Endothelial cell of umbilical vein (primary cell): ENCODE measurements around the gene SLC25A22. TPM values are rescaled to one million over a fixed set of nuclear protein-coding genes. Genes with fewer than 3 reads are reported as not detected.

Experiments
- BruUV-seq: library from RNA; stranded (reverse); fragments of 400-500 nt; replicated peaks from 2 replicates; lab custom pipeline; 2021; lab: Mats Ljungman, UMichigan
- CTCF ChIA-PET: fragments of 300-600, 350-600 bp; sonication (Branson Sonifier 250); formaldehyde crosslinking; loops from one replicate; lab custom pipeline; 2021; ENCODE audit warnings: antibody characterized with exemption, inconsistent platforms; lab: Charles Lee
- POLR2A ChIA-PET: fragments of 300-600, 350-600 bp; sonication (Branson Sonifier 250); formaldehyde crosslinking; loops from one replicate; lab custom pipeline; 2021; ENCODE audit warnings: antibody characterized with exemption, inconsistent platforms; lab: Charles Lee
- DNase-seq: peaks from one replicate; pipeline ENCODE4 v3.0.0-alpha.2; 2011; ENCODE audit warnings: low read depth, low spot score
- FAIRE-seq: peaks from 2 replicates; lab custom pipeline; 2011; peaks lifted over from hg19 to GRCh38; lab: Jason Lieb, UNC
- H2AFZ ChIP-seq: 2 replicates; pipeline ENCODE4 v1.6.0; 2012; ENCODE audit warnings: low read depth, low read length, control low read depth, inconsistent platforms
- H3K27ac ChIP-seq: 2 replicates; pipeline ENCODE4 v1.5.1; 2011; ENCODE audit warnings: low read depth, mild to moderate bottlenecking, control low read depth, low read length, moderate library complexity; ENCODE audit not compliant: insufficient read depth
- H3K27me3 ChIP-seq, 2 experiments: 2 replicates each; pipeline versions ENCODE4 v1.6.0 to v1.6.1; 2011; ENCODE audit warnings: low read length in 2 of 2, mixed read lengths in 1 of 2; ENCODE audit not compliant: control insufficient read depth in 2 of 2, insufficient read depth in 2 of 2
- H3K36me3 ChIP-seq, 2 experiments: 2 replicates in 1 of 2; 3 replicates in 1 of 2; pipeline ENCODE4 v1.5.1; 2011; ENCODE audit warnings: low read length in 2 of 2, mild to moderate bottlenecking in 1 of 2, moderate library complexity in 1 of 2; ENCODE audit not compliant: control insufficient read depth in 2 of 2, insufficient read depth in 2 of 2; ENCODE audit errors: extremely low read depth in 1 of 2
- H3K4me1 ChIP-seq: 3 replicates; pipeline ENCODE4 v1.5.1; 2011; ENCODE audit warnings: mild to moderate bottlenecking, low read length; ENCODE audit not compliant: control insufficient read depth, insufficient read depth; ENCODE audit errors: extremely low read depth
- H3K4me2 ChIP-seq: 2 replicates; pipeline ENCODE4 v1.6.1; 2011; ENCODE audit warnings: low read length, control low read depth, mixed read lengths; ENCODE audit not compliant: insufficient read depth
- H3K4me3 ChIP-seq, 3 experiments: fragments of 200-600 bp in 1 of 3; sonication (generic), shearing (Covaris generic) in 1 of 3; replicated peaks in 1 of 3; 2 replicates each; pipeline ENCODE4 v1.5.1; 2011 to 2016; ENCODE audit warnings: control low read depth in 3 of 3, low read length in 3 of 3, mild to moderate bottlenecking in 2 of 3, inconsistent platforms in 1 of 3, low read depth in 1 of 3, moderate library complexity in 1 of 3; ENCODE audit not compliant: insufficient read depth in 1 of 3
- H3K79me2 ChIP-seq: 2 replicates; pipeline ENCODE4 v1.6.0; 2012; ENCODE audit warnings: low read length, inconsistent platforms; ENCODE audit not compliant: control insufficient read depth, insufficient read depth
- H3K9ac ChIP-seq: replicated peaks from 2 replicates; pipeline ENCODE3; 2011; ENCODE audit warnings: low read length, control low read depth; ENCODE audit not compliant: insufficient read depth; ENCODE audit errors: extremely low read depth
- H3K9me1 ChIP-seq: replicated peaks from 3 replicates; pipeline ENCODE4 v1.6.0; 2011; ENCODE audit warnings: mild to moderate bottlenecking, low read length; ENCODE audit not compliant: control insufficient read depth, insufficient read depth; ENCODE audit errors: extremely low read depth
- H3K9me3 ChIP-seq: replicated peaks from 2 replicates; pipeline ENCODE4 v1.5.1; 2012; ENCODE audit warnings: low read length, inconsistent platforms; ENCODE audit not compliant: control insufficient read depth, insufficient read depth
- H4K20me1 ChIP-seq: replicated peaks from 2 replicates; pipeline ENCODE3; 2011; ENCODE audit warnings: mild to moderate bottlenecking, low read length; ENCODE audit not compliant: control insufficient read depth, insufficient read depth; ENCODE audit errors: extremely low read depth
- EZH2 ChIP-seq: IDR thresholded peaks from 2 replicates; pipeline ENCODE4 v1.6.1; 2012; ENCODE audit warnings: borderline replicate concordance, low read depth, mild to moderate bottlenecking, moderate library complexity, low read length, inconsistent platforms; ENCODE audit not compliant: severe bottlenecking
- FOS ChIP-seq: IDR thresholded peaks from 2 replicates; pipeline ENCODE4 v1.6.1; 2011; ENCODE audit warnings: mild to moderate bottlenecking, low read length, moderate library complexity, borderline replicate concordance; ENCODE audit not compliant: insufficient read depth
- GATA2 ChIP-seq: IDR thresholded peaks from 2 replicates; pipeline ENCODE4 v1.7.0; 2011; ENCODE audit warnings: low read depth, mild to moderate bottlenecking, moderate library complexity, mixed read lengths, low read length; ENCODE audit not compliant: insufficient read length, insufficient read depth
- JUN ChIP-seq: IDR thresholded peaks from 2 replicates; pipeline ENCODE4 v1.6.1; 2011; ENCODE audit warnings: borderline replicate concordance, low read depth; ENCODE audit not compliant: insufficient read length, insufficient read depth
- MYC ChIP-seq: IDR thresholded peaks from one replicate; pipeline ENCODE4 v1.6.1; 2011; ENCODE audit warnings: mild to moderate bottlenecking, low read depth, low read length
- POLR2A ChIP-seq: IDR thresholded peaks from 2 replicates; pipeline ENCODE4 v1.6.1; 2012; ENCODE audit warnings: low read depth, mild to moderate bottlenecking, control low read depth, low read length
- POLR2AphosphoS5 ChIP-seq: IDR thresholded peaks from 2 replicates; pipeline ENCODE4 v1.6.1; 2012; ENCODE audit warnings: low read depth, mild to moderate bottlenecking, control low read depth, low read length, moderate library complexity; ENCODE audit not compliant: insufficient read depth
- dilution Hi-C: fragments of 300-500 bp; cut with MboI; formaldehyde crosslinking; loops from one replicate; pipeline ENCODE4 v1.15.0; 2019; ENCODE audit warnings: low sequenced_read_pairs; ENCODE audit not compliant: extremely low pct_ligation_motif_present
- intact Hi-C: fragments of 100-400 bp; cut with micrococcal nuclease; formaldehyde crosslinking; loops from one replicate; pipeline ENCODE4 v1.10.0; 2022
- polyA plus RNA-seq, 4 experiments: library from polyadenylated mRNA; depleted of rRNA in 3 of 4; stranded (reverse) in 3 of 4; unstranded in 1 of 4; fragments of >200 nt; gene quantifications; 2 replicates each; pipeline versions ENCODE4 v1.2.1 to v1.2.3, GENCODE V29; 2011 to 2012; ENCODE audit warnings: missing spikeins in 1 of 4
- total RNA-seq: library from RNA; stranded (reverse); gene quantifications from 2 replicates; pipeline ENCODE4 v1.2.3, GENCODE V29; 2021
- TF ChIP-seq, protein P1 (sequence below): IDR thresholded peaks from 2 replicates; pipeline ENCODE4 v1.6.1; 2011; ENCODE audit not compliant: insufficient read depth, insufficient read length
- TF ChIP-seq, protein P2 (sequence below), 2 donors: IDR thresholded peaks; 1 replicate in 1 of 2; 2 replicates in 1 of 2; pipeline ENCODE4 v1.5.1; 2011; ENCODE audit warnings: low read length in 2 of 2, mild to moderate bottlenecking in 2 of 2, moderate library complexity in 2 of 2, control low read depth in 1 of 2, inconsistent platforms in 1 of 2, low read depth in 1 of 2; ENCODE audit not compliant: insufficient read depth in 1 of 2; ENCODE audit errors: extremely low read depth in 1 of 2

The SLC25A22 gene
- total and polyA plus RNA-seq, 2 donors (not counting 3 experiments of a cell fraction or from before 2014, with no cell fraction given): 24.5 to 24.9 TPM

DNA sequence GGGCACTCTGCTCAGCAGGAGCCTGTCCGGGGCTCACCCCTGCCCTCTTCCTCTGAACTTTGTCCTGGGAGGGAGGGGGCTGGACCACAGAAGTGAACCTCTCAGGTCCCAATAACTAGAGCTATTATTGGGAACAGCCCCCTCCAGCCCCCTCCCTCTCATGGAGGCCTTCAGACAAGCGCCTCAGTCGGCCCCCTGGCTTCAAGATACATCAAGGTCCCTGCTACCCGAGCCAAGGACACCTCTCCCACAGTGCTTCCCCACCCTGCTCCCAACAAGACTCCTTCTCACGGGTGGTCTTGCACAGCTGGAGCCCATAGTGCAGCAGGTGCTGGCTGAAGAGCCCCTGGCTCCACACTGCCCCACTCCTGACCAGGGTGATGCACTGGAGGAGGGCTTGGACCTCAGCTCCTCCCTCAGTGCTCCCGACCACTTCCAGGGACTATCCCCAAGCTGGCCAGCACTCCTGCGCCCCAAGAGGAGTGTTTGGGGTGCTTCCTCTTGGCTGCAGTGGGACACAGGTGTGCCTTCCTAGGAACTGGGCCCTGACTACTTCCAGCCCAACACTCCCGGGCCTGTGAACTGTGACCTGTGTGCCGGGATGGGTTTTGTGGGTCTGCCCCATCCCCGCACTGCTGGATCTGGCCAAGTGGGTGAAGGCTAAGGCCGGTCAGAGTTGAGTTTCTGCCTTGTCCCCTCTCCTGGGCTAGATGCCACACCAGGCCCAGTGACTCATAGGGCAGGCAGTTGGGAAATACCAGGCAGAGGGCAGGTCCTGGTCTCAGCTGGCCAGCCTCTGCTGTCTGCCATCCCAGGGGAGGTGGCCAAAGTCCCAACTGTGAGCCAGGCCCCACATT is 22.8 kb upstream of the SLC25A22 start:
- Histone ChIP-seq H3K27ac (peak overlapping the region; percentile 89), H3K4me3 (peak overlapping the region in 2 of 3 experiments; percentile 52 to 79), H3K4me2 (peak overlapping the region; percentile 63), H3K27me3 (no peaks in the 10 kb centered on the region), H3K4me1 (peaks cover 20% of the 10 kb centered on the region), H3K36me3 (peaks cover 4 to 17% of the 10 kb centered on the region in 2 experiments), H3K9me1 (no peaks in the 10 kb centered on the region), H4K20me1 (no peaks in the 10 kb centered on the region), H3K79me2 (peaks cover 19% of the 10 kb centered on the region), H2AFZ (no peak overlapping the region), H3K9me3 (no peaks in the 10 kb centered on the region), H3K9ac (peak overlapping the region; percentile 94)
- ChIA-PET POLR2A (interaction anchor here (0.6 to 3.3 kb wide), 4 partner anchors 8 to 24 kb away, joined by 3 to 23 read pairs (median 9); partner anchors contain the start of gene RPLP2), CTCF (no interaction called here)
- DNase-seq (peak; percentile 38), FAIRE-seq (peak; percentile 58)
- dilution Hi-C loops (no loop called here), intact Hi-C loops (no loop called here)
- TSS peak; percentile 9 for BruUV-seq
- TF ChIP-seq EZH2: no peak
- TF ChIP-seq, protein P1, sequence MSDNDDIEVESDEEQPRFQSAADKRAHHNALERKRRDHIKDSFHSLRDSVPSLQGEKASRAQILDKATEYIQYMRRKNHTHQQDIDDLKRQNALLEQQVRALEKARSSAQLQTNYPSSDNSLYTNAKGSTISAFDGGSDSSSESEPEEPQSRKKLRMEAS: no peak
- TF ChIP-seq FOS: peak; percentile 20
- no peak for TF ChIP-seq POLR2AphosphoS5
- TF ChIP-seq GATA2: no peak
- TF ChIP-seq POLR2A: peak; percentile 7
- no peak for TF ChIP-seq MYC
- TF ChIP-seq JUN: no peak
- TF ChIP-seq, protein P2, sequence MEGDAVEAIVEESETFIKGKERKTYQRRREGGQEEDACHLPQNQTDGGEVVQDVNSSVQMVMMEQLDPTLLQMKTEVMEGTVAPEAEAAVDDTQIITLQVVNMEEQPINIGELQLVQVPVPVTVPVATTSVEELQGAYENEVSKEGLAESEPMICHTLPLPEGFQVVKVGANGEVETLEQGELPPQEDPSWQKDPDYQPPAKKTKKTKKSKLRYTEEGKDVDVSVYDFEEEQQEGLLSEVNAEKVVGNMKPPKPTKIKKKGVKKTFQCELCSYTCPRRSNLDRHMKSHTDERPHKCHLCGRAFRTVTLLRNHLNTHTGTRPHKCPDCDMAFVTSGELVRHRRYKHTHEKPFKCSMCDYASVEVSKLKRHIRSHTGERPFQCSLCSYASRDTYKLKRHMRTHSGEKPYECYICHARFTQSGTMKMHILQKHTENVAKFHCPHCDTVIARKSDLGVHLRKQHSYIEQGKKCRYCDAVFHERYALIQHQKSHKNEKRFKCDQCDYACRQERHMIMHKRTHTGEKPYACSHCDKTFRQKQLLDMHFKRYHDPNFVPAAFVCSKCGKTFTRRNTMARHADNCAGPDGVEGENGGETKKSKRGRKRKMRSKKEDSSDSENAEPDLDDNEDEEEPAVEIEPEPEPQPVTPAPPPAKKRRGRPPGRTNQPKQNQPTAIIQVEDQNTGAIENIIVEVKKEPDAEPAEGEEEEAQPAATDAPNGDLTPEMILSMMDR (IDR thresholded peaks at IDR 0.05; ENCODE audit: extremely low read depth in 1 of 2, insufficient read depth in 1 of 2, low read depth in 1 of 2, low read length in 2 of 2): no peak
